ENCODE results near the gene GPX3.

The GPX3 gene

GRCh38 chr5:151034422-151035379, 14.3 kb downstream of the GPX3 start:
- DNase-seq, result no peak

GRCh38 chr5:151036556-151036955, 16.2 kb downstream of the GPX3 start:
- no peak for DNase-seq

- DNase-seq, result no peak
Measured at GRCh38 chr5:151037561-151038411, 17.4 kb downstream of the GPX3 start.

GRCh38 chr5:151038412-151038745, 18.0 kb downstream of the GPX3 start:
- DNase-seq, result no peak

GRCh38 chr5:151038801-151039238, 18.4 kb downstream of the GPX3 start:
- DNase-seq, result no peak

- DNase-seq, result no peak
Measured at GRCh38 chr5:151039665-151040064, 19.3 kb downstream of the GPX3 start.

GRCh38 chr5:151040211-151040747, 19.9 kb downstream of the GPX3 start:
- no peak for DNase-seq

- DNase-seq, result no peak
Measured at GRCh38 chr5:151041577-151042268, 21.3 kb downstream of the GPX3 start.

GRCh38 chr5:151042453-151043093, 22.2 kb downstream of the GPX3 start:
- no peak for DNase-seq

- no peak for DNase-seq
Measured at GRCh38 chr5:151047814-151048425, 27.5 kb downstream of the GPX3 start.

GRCh38 chr5:151048526-151048925, 28.1 kb downstream of the GPX3 start:
- DNase-seq, result no peak

GRCh38 chr5:151051066-151051930, 30.9 kb downstream of the GPX3 start:
- peak; percentile 62 for DNase-seq

- DNase-seq, result no peak
Measured at GRCh38 chr5:151051931-151052608, 31.7 kb downstream of the GPX3 start.

- DNase-seq, result no peak
Measured at GRCh38 chr5:151052836-151053235, 32.4 kb downstream of the GPX3 start.

- DNase-seq, result no peak
Measured at GRCh38 chr5:151053796-151054462, 33.5 kb downstream of the GPX3 start.

- DNase-seq, result no peak
Measured at GRCh38 chr5:151054709-151055108, 34.3 kb downstream of the GPX3 start.

- no peak for DNase-seq
Measured at GRCh38 chr5:151055336-151055735, 34.9 kb downstream of the GPX3 start.

GRCh38 chr5:151056379-151057325, 36.3 kb downstream of the GPX3 start:
- DNase-seq, result no peak

Data from activated T-cell treated with anti-CD3 and anti-CD28 coated beads for 4 hours (primary cell).